H1 (cell line): ENCODE measurements around the gene DUSP7. TPM values are rescaled to one million over a fixed set of nuclear protein-coding genes. Genes with fewer than 3 reads are reported as not detected.

Experiments used
- HDAC2 ChIP-seq, 2 experiments: fragments of 300-600 bp in 1 of 2; sonication (generic) in 1 of 2; IDR thresholded peaks; 2 replicates each; pipeline ENCODE4 v1.6.1; 2011 to 2012; ENCODE audit warnings: low read depth in 2 of 2, low read length in 2 of 2, mild to moderate bottlenecking in 2 of 2, moderate library complexity in 2 of 2, borderline replicate concordance in 1 of 2, inconsistent platforms in 1 of 2
- MAFK ChIP-seq: IDR thresholded peaks from 2 replicates; pipeline ENCODE4 v1.6.1; 2012; ENCODE audit warnings: low read depth, mild to moderate bottlenecking, improper control_type of control experiment, low read length
- POLR2AphosphoS5 ChIP-seq: IDR thresholded peaks from 2 replicates; pipeline ENCODE4 v1.6.1; 2011; ENCODE audit warnings: low read depth, low read length
- RBBP5 ChIP-seq: IDR thresholded peaks from 2 replicates; pipeline ENCODE4 v1.7.1; 2012; ENCODE audit warnings: low read depth, mild to moderate bottlenecking, inconsistent platforms, low read length, moderate library complexity, borderline replicate concordance
- SIN3A ChIP-seq, 2 experiments: IDR thresholded peaks in 1 of 2; conservative IDR thresholded peaks in 1 of 2; 2 replicates each; pipeline ENCODE4 v1.6.1; 2011 to 2012; ENCODE audit warnings: low read length in 2 of 2, improper control_type of control experiment in 1 of 2, low read depth in 1 of 2, mild to moderate bottlenecking in 1 of 2
- polyA plus RNA-seq, 7 experiments: library from polyadenylated mRNA; depleted of rRNA in 3 of 7; stranded (reverse) in 5 of 7; unstranded in 2 of 7; fragments of >200 nt in 5 of 7; fragments of 200-250 nt in 2 of 7; gene quantifications; 1 replicate in 5 of 7; 2 replicates in 1 of 7; 4 replicates in 1 of 7; pipeline versions ENCODE4 v1.2.1 to v1.2.3, GENCODE V29; 2011 to 2013; ENCODE audit warnings: missing spikeins in 2 of 7, mixed read lengths in 2 of 7
- total RNA-seq: library from RNA; stranded (reverse); fragmentation: NEBNext Ultra II Directional; extraction: Animal tissue kit (Norgen Biotek cat#: 25700); gene quantifications from 2 replicates; pipeline ENCODE4 v1.2.1, GENCODE V29; 2021
- TF ChIP-seq, protein P1 (sequence below): IDR thresholded peaks from 2 replicates; pipeline ENCODE4 v1.6.1; 2012; ENCODE audit warnings: inconsistent platforms

DUSP7 gene
- total and polyA plus RNA-seq, 2 of the 8 experiments (the other 6 are each of a cell fraction or from before 2014, with no cell fraction given) = 19.4 to 24.9 TPM

DNA sequence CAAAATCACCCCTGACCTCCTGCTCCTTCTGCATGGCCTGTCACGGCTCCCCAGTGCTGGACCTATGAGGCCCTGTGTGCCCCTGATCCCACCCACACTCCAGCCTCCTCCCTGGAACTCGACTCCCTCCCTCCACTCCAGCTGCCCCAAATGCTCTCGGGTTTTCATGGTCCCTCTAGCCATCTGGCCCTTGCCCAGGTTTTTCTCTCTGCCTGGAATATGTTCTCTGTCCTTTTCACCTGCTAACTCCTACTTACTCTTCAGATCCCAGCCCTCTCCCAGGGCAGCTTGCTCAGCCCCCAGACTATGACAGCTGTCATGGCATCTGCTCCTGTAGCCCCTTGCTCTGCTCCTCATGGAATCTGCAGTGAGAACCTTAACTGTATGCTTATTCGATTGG lies 30.3 kb downstream of the DUSP7 start (continued):
- TF ChIP-seq, protein P1, sequence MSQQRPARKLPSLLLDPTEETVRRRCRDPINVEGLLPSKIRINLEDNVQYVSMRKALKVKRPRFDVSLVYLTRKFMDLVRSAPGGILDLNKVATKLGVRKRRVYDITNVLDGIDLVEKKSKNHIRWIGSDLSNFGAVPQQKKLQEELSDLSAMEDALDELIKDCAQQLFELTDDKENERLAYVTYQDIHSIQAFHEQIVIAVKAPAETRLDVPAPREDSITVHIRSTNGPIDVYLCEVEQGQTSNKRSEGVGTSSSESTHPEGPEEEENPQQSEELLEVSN = no peak
- TF ChIP-seq MAFK (no peak), HDAC2 (IDR thresholded peaks at IDR 0.05; ENCODE audit: borderline replicate concordance in 1 of 2, low read depth in 2 of 2, low read length in 2 of 2) (no peak), SIN3A (conservative IDR thresholded peaks at IDR 0.05 in 1 of 2, IDR thresholded peaks at IDR 0.05 in 1 of 2; ENCODE audit: low read depth in 1 of 2, low read length in 2 of 2) (no peak), RBBP5 (no peak), POLR2AphosphoS5 (no peak)
- TF ChIP-seq, all 59 proteins: peak for 0
